BLaER1 treated with 17β-estradiol and CSF1 and Interleukin-3, amounts not matched to agents 10 nM and 100 nM (cell line): ENCODE data around the gene PGAP6.

Source experiments
- H3K27ac ChIP-seq, 11 experiments: shearing (Covaris generic); formaldehyde crosslinking; 2 replicates each; pipeline ENCODE4 v1.8.1; 2022
- H3K27me3 ChIP-seq, 11 experiments: shearing (Covaris generic); formaldehyde crosslinking; 2 replicates each; pipeline ENCODE4 v1.8.1; 2022
- H3K36me3 ChIP-seq, 11 experiments: shearing (Covaris generic); formaldehyde crosslinking; 2 replicates each; pipeline ENCODE4 v1.8.1; 2022
- H3K4me1 ChIP-seq, 10 experiments: shearing (Covaris generic); formaldehyde crosslinking; 2 replicates each; pipeline ENCODE4 v1.8.1; 2022
- H3K4me2 ChIP-seq, 11 experiments: shearing (Covaris generic); formaldehyde crosslinking; 2 replicates each; pipeline ENCODE4 v1.8.1; 2022
- H3K4me3 ChIP-seq, 10 experiments: shearing (Covaris generic); formaldehyde crosslinking; 2 replicates each; pipeline ENCODE4 v1.8.1; 2022
- H3K9ac ChIP-seq, 11 experiments: shearing (Covaris generic); formaldehyde crosslinking; 2 replicates each; pipeline ENCODE4 v1.8.1; 2022
- H3K9me3 ChIP-seq, 11 experiments: shearing (Covaris generic); formaldehyde crosslinking; replicated peaks in 1 of 11; 2 replicates each; pipeline ENCODE4 v1.8.1; 2022
- H4K20me1 ChIP-seq, 11 experiments: shearing (Covaris generic); formaldehyde crosslinking; 2 replicates each; pipeline ENCODE4 v1.8.1; 2022
- Cebpa-rat ChIP-seq, 11 experiments: shearing (Covaris generic); IDR thresholded peaks; 2 replicates each; pipeline ENCODE4 v1.8.1; 2022

PGAP6 gene

GRCh38 chr16:377419-377951 lies 4.3 kb downstream of the PGAP6 start:
- TF ChIP-seq Cebpa-rat (IDR thresholded peaks at IDR 0.05): no peak
- H3K9ac ChIP-seq: no peak overlapping the region
- H4K20me1 ChIP-seq: peaks cover 21 to 86% (median 52%) of the 10 kb centered on the region in 11 experiments; a peak in 21 of 22 replicates
- peaks cover 45 to 55% (median 51%) of the 10 kb centered on the region in 11 experiments for H3K36me3 ChIP-seq
- no peaks in the 10 kb centered on the region for H3K9me3 ChIP-seq
- no peak overlapping the region for H3K4me2 ChIP-seq
- H3K27ac ChIP-seq: no peak overlapping the region
- peaks cover 14 to 35% (median 26%) of the 10 kb centered on the region in 10 experiments for H3K4me1 ChIP-seq
- no peaks in the 10 kb centered on the region; a peak in 1 of 22 replicates for H3K27me3 ChIP-seq
- no peak overlapping the region for H3K4me3 ChIP-seq

GRCh38 chr16:376817-377418 lies 4.9 kb downstream of the PGAP6 start:
- H3K9me3 ChIP-seq: no peaks in the 10 kb centered on the region
- H3K4me3 ChIP-seq: no peak overlapping the region
- H4K20me1 ChIP-seq: peaks cover 21 to 92% (median 57%) of the 10 kb centered on the region in 11 experiments; a peak in 21 of 22 replicates
- no peaks in the 10 kb centered on the region for H3K27me3 ChIP-seq
- no peak overlapping the region for H3K9ac ChIP-seq
- TF ChIP-seq Cebpa-rat (IDR thresholded peaks at IDR 0.05): no peak
- H3K4me1 ChIP-seq: peaks cover 20 to 41% (median 29%) of the 10 kb centered on the region in 10 experiments
- no peak overlapping the region for H3K27ac ChIP-seq
- peaks cover 50 to 60% (median 56%) of the 10 kb centered on the region in 11 experiments for H3K36me3 ChIP-seq
- H3K4me2 ChIP-seq: no peak overlapping the region

- peaks cover 21 to 99% (median 64%) of the 10 kb centered on the region in 11 experiments; a peak in 21 of 22 replicates for H4K20me1 ChIP-seq
- no peak overlapping the region for H3K4me2 ChIP-seq
- no peak for TF ChIP-seq Cebpa-rat (IDR thresholded peaks at IDR 0.05)
- H3K27ac ChIP-seq: no peak overlapping the region
- H3K9me3 ChIP-seq: no peaks in the 10 kb centered on the region
- peaks cover 50 to 68% (median 60%) of the 10 kb centered on the region in 11 experiments for H3K36me3 ChIP-seq
- no peak overlapping the region for H3K9ac ChIP-seq
- no peak overlapping the region for H3K4me3 ChIP-seq
- no peaks in the 10 kb centered on the region for H3K27me3 ChIP-seq
- H3K4me1 ChIP-seq: peaks cover 27 to 48% (median 36%) of the 10 kb centered on the region in 10 experiments
Observed at GRCh38 chr16:375927-376816, 5.6 kb downstream of the PGAP6 start.

- H3K4me2 ChIP-seq: no peak overlapping the region
- H3K36me3 ChIP-seq: peaks cover 50 to 68% (median 60%) of the 10 kb centered on the region in 11 experiments
- no peak for TF ChIP-seq Cebpa-rat (IDR thresholded peaks at IDR 0.05)
- H3K27ac ChIP-seq: no peak overlapping the region
- H3K9ac ChIP-seq: no peak overlapping the region
- H3K4me1 ChIP-seq: peaks cover 28 to 44% (median 36%) of the 10 kb centered on the region in 10 experiments
- no peak overlapping the region for H3K4me3 ChIP-seq
- no peaks in the 10 kb centered on the region for H3K9me3 ChIP-seq
- H3K27me3 ChIP-seq: no peaks in the 10 kb centered on the region
- H4K20me1 ChIP-seq: peaks cover 21 to 94% (median 59%) of the 10 kb centered on the region in 11 experiments; a peak in 21 of 22 replicates
Observed at GRCh38 chr16:375212-375611, 6.6 kb downstream of the PGAP6 start.

- Histone ChIP-seq H4K20me1 (peaks cover 16 to 92% (median 55%) of the 10 kb centered on the region in 11 experiments; a peak in 21 of 22 replicates), H3K4me2 (no peak overlapping the region), H3K27ac (no peak overlapping the region), H3K4me3 (no peak overlapping the region), H3K9me3 (no peaks in the 10 kb centered on the region), H3K27me3 (no peaks in the 10 kb centered on the region), H3K4me1 (peaks cover 32 to 43% (median 35%) of the 10 kb centered on the region in 10 experiments), H3K9ac (no peak overlapping the region; a peak in 1 of 22 replicates), H3K36me3 (peaks cover 50 to 69% (median 60%) of the 10 kb centered on the region in 11 experiments)
- no peak for TF ChIP-seq Cebpa-rat (IDR thresholded peaks at IDR 0.05)
Observed at GRCh38 chr16:374616-374926, 7.2 kb downstream of the PGAP6 start.

GRCh38 chr16:373848-374615 lies 7.7 kb downstream of the PGAP6 start:
- TF ChIP-seq Cebpa-rat (IDR thresholded peaks at IDR 0.05): no peak
- Histone ChIP-seq H3K4me1 (peaks cover 32 to 44% (median 39%) of the 10 kb centered on the region in 10 experiments), H3K9me3 (no peaks in the 10 kb centered on the region), H3K4me3 (no peak overlapping the region), H4K20me1 (peaks cover 11 to 92% (median 49%) of the 10 kb centered on the region in 11 experiments; a peak in 21 of 22 replicates), H3K36me3 (peaks cover 53 to 74% (median 63%) of the 10 kb centered on the region in 11 experiments), H3K9ac (no peak overlapping the region), H3K4me2 (no peak overlapping the region), H3K27me3 (no peaks in the 10 kb centered on the region), H3K27ac (no peak overlapping the region)

GRCh38 chr16:373020-373598 lies 8.7 kb downstream of the PGAP6 start:
- TF ChIP-seq Cebpa-rat (IDR thresholded peaks at IDR 0.05): no peak
- no peak overlapping the region for H3K27ac ChIP-seq
- no peaks in the 10 kb centered on the region for H3K27me3 ChIP-seq
- H3K4me1 ChIP-seq: peaks cover 32 to 44% (median 41%) of the 10 kb centered on the region in 10 experiments
- H3K9ac ChIP-seq: 0 out of 22 replicates have a peak overlapping the region, but pooled peaks of 1 of the 11 experiments have one; percentile 64
- no peaks in the 10 kb centered on the region for H3K9me3 ChIP-seq
- peaks cover 63 to 84% (median 73%) of the 10 kb centered on the region in 11 experiments for H3K36me3 ChIP-seq
- H3K4me2 ChIP-seq: peak overlapping the region in 7 of 11 experiments; percentile 84 to 93 (median 89); a peak in 11 of 22 replicates
- peaks cover 5 to 90% (median 41%) of the 10 kb centered on the region in 11 experiments; a peak in 20 of 22 replicates for H4K20me1 ChIP-seq
- H3K4me3 ChIP-seq: no peak overlapping the region
